KMS-11 (cell line): Measurements from ENCODE around the gene ZNF446.

Source experiments
- H2AFZ ChIP-seq: fragments of 200-600 bp; sonication (generic); 2 replicates; pipeline ENCODE4 v1.6.1; 2016; ENCODE audit warnings: antibody characterized with exemption, mixed run types, low read depth
- H3K27ac ChIP-seq: fragments of 200-600 bp; sonication (generic); 2 replicates; pipeline ENCODE4 v1.6.1; 2016; ENCODE audit warnings: mild to moderate bottlenecking, mixed run types
- H3K27me3 ChIP-seq: fragments of 200-600 bp; sonication (generic); 2 replicates; pipeline ENCODE4 v1.6.1; 2017; ENCODE audit warnings: mild to moderate bottlenecking, low read depth, mixed run types, moderate library complexity; ENCODE audit not compliant: insufficient read depth
- H3K36me3 ChIP-seq: fragments of 200-600 bp; sonication (generic); 2 replicates; pipeline ENCODE4 v1.6.1; 2017; ENCODE audit warnings: mild to moderate bottlenecking, mixed run types; ENCODE audit not compliant: insufficient read depth
- H3K4me1 ChIP-seq: fragments of 200-600 bp; sonication (generic); 2 replicates; pipeline ENCODE4 v1.6.1; 2016; ENCODE audit warnings: mild to moderate bottlenecking, low read depth, mixed run types; ENCODE audit not compliant: poor library complexity, severe bottlenecking
- H3K4me2 ChIP-seq: fragments of 200-600 bp; sonication (generic); 2 replicates; pipeline ENCODE4 v1.7.0; 2016; ENCODE audit warnings: mild to moderate bottlenecking, mixed run types
- H3K4me3 ChIP-seq: fragments of 200-600 bp; sonication (generic); IDR thresholded peaks from 2 replicates; pipeline ENCODE4 v1.6.1; 2017; ENCODE audit warnings: low read depth, low read length, mixed read lengths; ENCODE audit not compliant: insufficient read depth
- H3K79me2 ChIP-seq: fragments of 200-600 bp; sonication (generic); 2 replicates; pipeline ENCODE4 v1.6.1; 2016; ENCODE audit warnings: low read depth, mixed run types; ENCODE audit not compliant: insufficient read depth
- H3K9ac ChIP-seq: fragments of 200-600 bp; sonication (generic); 2 replicates; pipeline ENCODE4 v1.6.1; 2016; ENCODE audit warnings: mild to moderate bottlenecking, mixed run types
- H4K20me1 ChIP-seq: fragments of 200-600 bp; sonication (generic); 2 replicates; pipeline ENCODE4 v1.6.1; 2016; ENCODE audit warnings: mild to moderate bottlenecking, mixed run types; ENCODE audit not compliant: insufficient read depth
- TF ChIP-seq, protein P1 (sequence below): fragments of 200-600 bp; sonication (generic); conservative IDR thresholded peaks from 2 replicates; pipeline ENCODE4 v1.6.1; 2017; ENCODE audit warnings: low read depth, mild to moderate bottlenecking, antibody characterized with exemption, low read length, moderate library complexity, mixed read lengths

The ZNF446 gene

DNA sequence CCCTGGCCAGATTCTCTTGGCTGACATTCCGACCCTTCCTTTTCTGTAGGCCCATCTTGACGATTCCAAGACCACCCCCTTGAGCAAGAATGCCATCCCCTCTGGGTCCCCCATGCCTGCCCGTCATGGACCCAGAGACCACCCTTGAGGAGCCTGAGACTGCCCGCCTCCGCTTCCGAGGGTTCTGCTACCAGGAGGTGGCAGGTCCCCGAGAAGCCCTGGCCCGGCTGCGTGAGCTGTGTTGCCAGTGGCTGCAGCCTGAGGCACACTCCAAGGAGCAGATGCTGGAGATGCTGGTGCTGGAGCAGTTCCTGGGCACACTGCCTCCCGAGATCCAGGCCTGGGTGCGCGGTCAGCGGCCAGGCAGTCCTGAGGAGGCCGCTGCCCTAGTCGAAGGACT, 978 bp downstream of the ZNF446 start:
- peak overlapping the region; percentile 49; the same call in 1 of the 2 replicates for H3K9ac ChIP-seq
- H3K27me3 ChIP-seq, result no peaks in the 10 kb centered on the region
- no peaks in the 10 kb centered on the region for H3K79me2 ChIP-seq
- peaks cover 16% of the 10 kb centered on the region for H3K4me1 ChIP-seq
- H2AFZ ChIP-seq, result no peak overlapping the region
- peak overlapping the region; percentile 76 for H3K4me2 ChIP-seq
- TF ChIP-seq, protein P1, sequence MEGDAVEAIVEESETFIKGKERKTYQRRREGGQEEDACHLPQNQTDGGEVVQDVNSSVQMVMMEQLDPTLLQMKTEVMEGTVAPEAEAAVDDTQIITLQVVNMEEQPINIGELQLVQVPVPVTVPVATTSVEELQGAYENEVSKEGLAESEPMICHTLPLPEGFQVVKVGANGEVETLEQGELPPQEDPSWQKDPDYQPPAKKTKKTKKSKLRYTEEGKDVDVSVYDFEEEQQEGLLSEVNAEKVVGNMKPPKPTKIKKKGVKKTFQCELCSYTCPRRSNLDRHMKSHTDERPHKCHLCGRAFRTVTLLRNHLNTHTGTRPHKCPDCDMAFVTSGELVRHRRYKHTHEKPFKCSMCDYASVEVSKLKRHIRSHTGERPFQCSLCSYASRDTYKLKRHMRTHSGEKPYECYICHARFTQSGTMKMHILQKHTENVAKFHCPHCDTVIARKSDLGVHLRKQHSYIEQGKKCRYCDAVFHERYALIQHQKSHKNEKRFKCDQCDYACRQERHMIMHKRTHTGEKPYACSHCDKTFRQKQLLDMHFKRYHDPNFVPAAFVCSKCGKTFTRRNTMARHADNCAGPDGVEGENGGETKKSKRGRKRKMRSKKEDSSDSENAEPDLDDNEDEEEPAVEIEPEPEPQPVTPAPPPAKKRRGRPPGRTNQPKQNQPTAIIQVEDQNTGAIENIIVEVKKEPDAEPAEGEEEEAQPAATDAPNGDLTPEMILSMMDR, result no peak
- H3K27ac ChIP-seq, result no peak overlapping the region
- no peaks in the 10 kb centered on the region for H4K20me1 ChIP-seq
- no peak overlapping the region for H3K4me3 ChIP-seq
- peaks cover 4% of the 10 kb centered on the region; the same call in 1 of the 2 replicates for H3K36me3 ChIP-seq

DNA sequence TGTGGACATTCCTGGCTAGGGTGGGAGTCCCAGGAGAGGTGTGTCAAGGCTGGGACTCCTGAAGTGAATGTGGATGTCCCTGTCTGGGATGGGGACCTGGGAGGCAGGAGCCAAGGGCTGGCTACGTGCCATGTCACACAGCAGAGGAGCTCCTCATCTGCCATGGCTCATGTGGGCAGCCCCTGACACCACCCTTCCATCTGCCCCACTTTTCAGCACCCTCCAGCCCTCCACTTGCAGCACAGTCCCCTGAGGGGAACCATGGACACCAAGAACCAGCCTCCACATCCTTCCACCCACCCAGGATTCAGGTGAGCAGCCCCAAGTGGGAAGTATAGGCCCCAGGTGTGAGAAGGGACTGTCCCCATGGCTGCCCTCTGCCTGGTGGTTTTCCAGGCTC, 1.7 kb downstream of the ZNF446 start:
- Histone ChIP-seq H3K79me2 (no peaks in the 10 kb centered on the region), H2AFZ (no peak overlapping the region), H3K27ac (no peak overlapping the region), H3K36me3 (no peaks in the 10 kb centered on the region), H3K9ac (no peak overlapping the region), H3K4me2 (no peak overlapping the region), H4K20me1 (no peaks in the 10 kb centered on the region), H3K4me1 (peaks cover 16% of the 10 kb centered on the region), H3K27me3 (no peaks in the 10 kb centered on the region), H3K4me3 (no peak overlapping the region)
- TF ChIP-seq, protein P1, result no peak

DNA sequence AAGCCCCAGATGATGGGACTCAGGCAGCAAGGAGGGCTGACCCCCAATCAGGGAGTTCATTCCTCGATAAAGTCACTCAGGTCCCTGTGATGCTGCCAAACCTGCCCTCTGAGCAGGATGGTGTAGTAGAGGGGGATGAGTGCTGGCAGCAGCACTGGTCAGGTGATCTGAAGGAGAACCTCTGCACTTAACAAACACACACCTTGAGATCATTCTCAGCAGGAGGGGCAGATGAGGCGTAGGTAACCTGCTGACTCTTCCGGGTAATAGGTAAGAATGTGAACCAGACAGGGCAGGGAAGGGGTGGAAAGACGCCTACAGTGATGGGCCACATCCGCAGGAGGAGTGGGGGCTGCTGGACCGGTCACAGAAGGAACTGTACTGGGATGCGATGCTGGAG, 3.2 kb downstream of the ZNF446 start:
- H3K79me2 ChIP-seq, result no peaks in the 10 kb centered on the region
- no peak overlapping the region for H3K27ac ChIP-seq
- no peaks in the 10 kb centered on the region for H4K20me1 ChIP-seq
- no peak overlapping the region for H3K4me2 ChIP-seq
- no peaks in the 10 kb centered on the region for H3K27me3 ChIP-seq
- H3K36me3 ChIP-seq, result no peaks in the 10 kb centered on the region
- no peak overlapping the region for H3K9ac ChIP-seq
- H2AFZ ChIP-seq, result no peak overlapping the region
- TF ChIP-seq, protein P1, result no peak
- no peak overlapping the region for H3K4me3 ChIP-seq
- peaks cover 13% of the 10 kb centered on the region for H3K4me1 ChIP-seq

DNA sequence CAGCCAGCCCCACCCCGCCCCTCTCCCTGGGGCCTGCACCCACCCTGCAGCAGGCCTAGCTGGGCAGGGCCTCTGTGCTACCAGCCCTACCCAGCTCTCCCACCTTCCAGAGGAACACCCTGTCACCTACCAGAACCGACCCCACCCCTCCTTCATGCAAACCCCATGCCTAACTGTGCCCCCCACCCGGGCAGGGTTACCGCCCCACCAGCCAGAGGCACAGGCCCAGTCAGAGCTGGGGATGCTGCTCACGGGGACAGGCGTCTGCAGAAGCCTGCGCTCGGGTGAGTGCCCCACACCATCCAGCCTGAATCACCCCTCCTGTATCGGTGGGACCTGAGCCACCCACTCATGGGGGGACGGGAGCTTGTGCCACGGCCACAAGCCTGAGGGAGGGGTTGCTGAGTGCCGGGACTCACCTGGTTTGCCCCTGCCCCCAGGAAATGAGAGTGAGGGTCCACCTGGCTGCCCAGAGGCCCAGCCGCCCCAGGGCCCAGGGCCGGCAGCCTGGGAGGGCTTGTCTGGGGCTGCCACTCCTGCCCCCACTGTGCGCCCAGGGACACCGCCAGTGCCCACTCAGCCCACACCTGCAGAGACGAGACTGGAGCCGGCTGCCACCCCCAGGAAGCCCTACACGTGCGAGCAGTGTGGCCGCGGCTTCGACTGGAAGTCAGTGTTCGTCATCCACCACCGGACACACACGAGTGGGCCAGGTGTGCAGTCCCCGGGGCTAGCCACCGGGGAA, 3.8 kb downstream of the ZNF446 start:
- H3K4me1 ChIP-seq, result peaks cover 7% of the 10 kb centered on the region
- no peaks in the 10 kb centered on the region for H4K20me1 ChIP-seq
- H3K9ac ChIP-seq, result no peak overlapping the region
- no peaks in the 10 kb centered on the region for H3K36me3 ChIP-seq
- H3K4me2 ChIP-seq, result no peak overlapping the region
- H2AFZ ChIP-seq, result no peak overlapping the region
- H3K27me3 ChIP-seq, result no peaks in the 10 kb centered on the region
- H3K4me3 ChIP-seq, result no peak overlapping the region
- TF ChIP-seq, protein P1, result no peak
- no peaks in the 10 kb centered on the region for H3K79me2 ChIP-seq
- no peak overlapping the region for H3K27ac ChIP-seq
